Measurements from ENCODE around the gene TSKS.
A peak's percentile ranks its signal among the peaks of the same experiment; 100 is the strongest.
"Not testable (repeated sequence)": the region's sequence is repeated elsewhere in the genome, so short reads cannot be mapped to it uniquely, and the experiment has no call there.

TSKS gene

GRCh38 chr19:49766930-49767299 is 3.8 kb upstream of the TSKS start, which contains the start of gene AP2A1:
Gene AP2A1, plus strand, starts transcription at chr19:49767001. Its CDS starts 133 bp downstream, at chr19:49767134.
- no peak for DNase-seq (ENCODE audit: low read depth)

- peak; percentile 98 for DNase-seq (ENCODE audit: low read depth)
These were observed 3.2 kb upstream of the TSKS start for GRCh38 chr19:49766007-49766929.

- DNase-seq (ENCODE audit: low read depth) = no peak
These were observed 1.2 kb upstream of the TSKS start for GRCh38 chr19:49764341-49764740.

GRCh38 chr19:49761625-49762311 is 1.3 kb downstream of the TSKS start:
- DNase-seq (ENCODE audit: low read depth) = no peak

- DNase-seq (ENCODE audit: low read depth) = no peak
These were observed 1.9 kb downstream of the TSKS start for GRCh38 chr19:49761249-49761624.

GRCh38 chr19:49758292-49758691 is 4.8 kb downstream of the TSKS start:
- no peak for DNase-seq (ENCODE audit: low read depth)

- no peak for DNase-seq (ENCODE audit: low read depth)
These were observed 7.2 kb downstream of the TSKS start for GRCh38 chr19:49755956-49756355.

GRCh38 chr19:49752701-49753100 is 10.4 kb downstream of the TSKS start:
- no peak for DNase-seq (ENCODE audit: low read depth)

GRCh38 chr19:49749771-49750170 is 13.3 kb downstream of the TSKS start:
- DNase-seq (ENCODE audit: low read depth) = no peak

- DNase-seq (ENCODE audit: low read depth) = no peak
These were observed 13.9 kb downstream of the TSKS start for GRCh38 chr19:49749055-49749716.

- DNase-seq (ENCODE audit: low read depth) = peak; percentile 11
These were observed 16.7 kb downstream of the TSKS start for GRCh38 chr19:49746206-49746958.

GRCh38 chr19:49744946-49745381 is 18.1 kb downstream of the TSKS start:
- no peak for DNase-seq (ENCODE audit: low read depth)

GRCh38 chr19:49741210-49741844 is 21.8 kb downstream of the TSKS start:
- DNase-seq (ENCODE audit: low read depth) = no peak

GRCh38 chr19:49739933-49740332 is 23.2 kb downstream of the TSKS start:
- DNase-seq (ENCODE audit: low read depth) = no peak

- DNase-seq (ENCODE audit: low read depth) = no peak
These were observed 24.0 kb downstream of the TSKS start for GRCh38 chr19:49739098-49739497.

- DNase-seq (ENCODE audit: low read depth) = no peak
These were observed 24.8 kb downstream of the TSKS start for GRCh38 chr19:49738268-49738667.

GRCh38 chr19:49730166-49730565 is 32.9 kb downstream of the TSKS start:
- DNase-seq (ENCODE audit: low read depth) = no peak

- DNase-seq (ENCODE audit: low read depth) = no peak
These were observed 35.7 kb downstream of the TSKS start for GRCh38 chr19:49727217-49728030.

GRCh38 chr19:49719420-49719819 is 43.7 kb downstream of the TSKS start:
- not testable (repeated sequence) for DNase-seq (ENCODE audit: low read depth)

GRCh38 chr19:49718991-49719390 is 44.1 kb downstream of the TSKS start:
- no peak for DNase-seq (ENCODE audit: low read depth)

- DNase-seq (ENCODE audit: low read depth) = no peak
These were observed 44.6 kb downstream of the TSKS start for GRCh38 chr19:49718511-49718910.

All from stimulated activated CD8-positive, alpha-beta memory T cell treated with anti-CD3 and anti-CD28 coated beads, Interleukin-12 subunit alpha, Interleukin-12 subunit beta, amount 100 ng/mL, for 4 hours (primary cell).